GM18499 (cell line): ENCODE data around the gene ATP4B.

ENCODE experiments used
- ATAC-seq: cut with Tn5 transposase; IDR thresholded peaks from one replicate; pipeline ENCODE4 v1.9.1; 2021; ENCODE audit warnings: moderate number of reproducible peaks; ENCODE audit not compliant: insufficient read depth, unreplicated experiment

Gene ATP4B

GRCh38 chr13:113656831-113657671 lies 947 bp downstream of the ATP4B start:
- no peak for ATAC-seq

DNA sequence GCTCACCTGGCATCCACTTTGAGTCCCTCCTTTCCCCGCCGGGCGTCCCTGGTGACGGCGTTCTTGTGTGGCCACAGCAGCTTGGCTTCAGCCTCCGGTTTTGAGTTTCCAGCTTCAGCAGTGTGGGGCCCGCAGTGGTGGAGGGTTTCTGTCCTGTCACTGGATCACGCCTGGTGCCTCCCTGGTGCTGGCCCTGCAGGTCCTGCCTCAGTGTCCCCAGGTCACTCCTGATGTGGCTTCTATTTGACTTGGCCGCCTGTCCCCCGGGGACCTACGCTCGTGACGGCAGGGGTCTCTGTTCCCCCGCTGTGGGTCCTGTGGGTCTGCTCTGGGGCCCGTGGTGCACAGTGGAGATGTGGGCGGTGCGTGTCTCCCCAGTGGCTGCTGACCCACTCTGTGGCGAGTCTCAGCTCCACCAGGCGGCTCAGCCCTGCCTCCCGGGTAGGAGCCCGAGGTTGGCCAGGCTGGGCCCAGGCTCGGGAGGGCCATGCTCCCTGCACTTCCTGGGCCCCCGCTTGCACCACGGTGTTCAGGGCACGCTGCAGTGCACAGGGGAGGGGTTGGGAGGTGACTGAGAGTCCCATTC lies 1.9 kb downstream of the ATP4B start:
- ATAC-seq = no peak

- ATAC-seq = no peak
Measured at GRCh38 chr13:113655346-113656002, 2.5 kb downstream of the ATP4B start.

GRCh38 chr13:113654591-113655345 lies 3.2 kb downstream of the ATP4B start:
- no peak for ATAC-seq

GRCh38 chr13:113654175-113654560 lies 3.8 kb downstream of the ATP4B start:
- no peak for ATAC-seq

- no peak for ATAC-seq
Measured at GRCh38 chr13:113653264-113654174, 4.5 kb downstream of the ATP4B start.

- no peak for ATAC-seq
Measured at GRCh38 chr13:113652404-113653263, 5.4 kb downstream of the ATP4B start.

- no peak for ATAC-seq
Measured at GRCh38 chr13:113651511-113652403, 6.2 kb downstream of the ATP4B start.

GRCh38 chr13:113650731-113651148 lies 7.3 kb downstream of the ATP4B start:
- no peak for ATAC-seq

DNA sequence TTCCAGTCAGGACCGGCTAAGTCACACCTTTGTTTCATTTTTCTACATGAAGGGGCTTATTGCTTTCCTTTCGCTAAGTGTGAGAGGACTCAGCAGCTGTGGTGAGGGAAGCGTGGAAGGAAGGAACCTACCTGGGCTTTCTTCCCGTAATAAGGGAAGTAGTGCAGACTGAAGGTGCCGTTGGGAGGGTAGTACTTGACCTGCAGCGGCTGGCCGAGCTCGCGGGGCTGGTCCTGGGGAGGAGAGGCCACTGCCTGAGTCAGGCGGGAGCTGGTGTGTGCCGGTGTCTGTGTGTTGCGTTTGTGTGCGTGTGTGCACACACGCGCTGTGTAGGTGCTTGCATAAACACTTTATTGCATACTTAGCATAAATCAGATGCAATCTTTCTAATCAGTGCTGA lies 7.7 kb downstream of the ATP4B start:
- no peak for ATAC-seq

DNA sequence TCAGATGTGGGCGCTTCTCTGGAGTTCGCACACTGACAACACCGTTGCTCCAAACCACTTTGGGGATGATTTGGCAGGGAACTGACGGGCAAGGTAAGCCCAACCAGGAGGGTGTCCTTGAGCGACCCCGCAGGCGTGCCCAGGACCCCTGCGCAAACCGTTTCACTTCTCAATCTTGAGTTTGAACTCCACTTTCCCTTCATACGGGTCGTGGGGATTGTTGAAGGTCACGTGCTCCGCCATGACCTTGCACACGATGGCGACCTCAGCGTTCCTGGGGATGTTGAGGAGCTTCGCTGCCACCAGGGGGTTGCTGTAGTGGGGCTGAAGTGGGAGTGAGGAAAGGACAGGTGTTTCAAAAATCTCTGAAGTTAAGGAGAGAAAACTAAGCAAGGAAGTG lies 8.8 kb downstream of the ATP4B start:
- ATAC-seq = no peak

GRCh38 chr13:113648216-113648610 lies 9.8 kb downstream of the ATP4B start:
- no peak for ATAC-seq

DNA sequence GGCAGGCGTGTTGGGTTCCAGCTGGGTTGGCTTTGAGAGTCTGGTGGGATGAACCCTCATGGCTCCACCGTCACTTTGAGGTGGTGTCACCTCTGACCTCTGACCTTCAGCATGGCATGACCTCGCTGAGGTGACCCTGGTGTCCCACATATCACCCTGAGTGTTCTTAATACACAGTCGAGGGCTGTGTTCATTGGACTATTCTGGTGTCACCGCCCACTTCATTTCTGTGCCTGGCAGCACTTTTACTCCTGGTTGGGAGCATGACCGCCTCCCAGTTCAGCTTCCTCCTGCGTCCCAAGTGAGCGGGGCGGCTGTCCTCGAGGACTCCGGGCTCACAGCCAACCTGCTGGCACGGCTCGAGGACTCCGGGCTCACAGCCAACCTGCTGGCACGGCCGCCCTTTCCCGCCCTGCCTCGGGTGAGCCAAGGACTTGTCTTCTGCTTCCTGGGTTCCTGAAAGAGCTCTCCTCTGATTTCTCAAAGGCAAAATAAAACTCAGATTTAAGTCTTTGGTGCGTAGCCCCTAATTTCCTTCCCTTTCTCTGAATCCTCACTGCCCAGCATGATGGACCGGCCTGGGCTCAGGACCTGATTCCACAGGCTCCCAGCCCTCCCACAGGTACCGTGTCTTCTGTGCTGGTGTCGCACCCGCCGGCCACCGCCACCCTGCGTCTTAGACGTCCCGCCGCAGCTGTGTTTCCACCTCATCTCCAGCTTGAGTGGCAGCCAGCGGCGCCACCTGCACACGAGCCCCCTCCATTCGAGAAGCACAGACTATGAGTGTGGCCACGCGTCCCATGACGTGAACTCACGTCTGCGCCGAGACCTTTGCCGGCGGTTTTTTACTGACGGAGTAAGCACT lies 10.4 kb downstream of the ATP4B start:
- ATAC-seq = no peak

- no peak for ATAC-seq
Measured at GRCh38 chr13:113646921-113647340, 11.1 kb downstream of the ATP4B start.

GRCh38 chr13:113646376-113646775 lies 11.6 kb downstream of the ATP4B start:
- no peak for ATAC-seq

DNA sequence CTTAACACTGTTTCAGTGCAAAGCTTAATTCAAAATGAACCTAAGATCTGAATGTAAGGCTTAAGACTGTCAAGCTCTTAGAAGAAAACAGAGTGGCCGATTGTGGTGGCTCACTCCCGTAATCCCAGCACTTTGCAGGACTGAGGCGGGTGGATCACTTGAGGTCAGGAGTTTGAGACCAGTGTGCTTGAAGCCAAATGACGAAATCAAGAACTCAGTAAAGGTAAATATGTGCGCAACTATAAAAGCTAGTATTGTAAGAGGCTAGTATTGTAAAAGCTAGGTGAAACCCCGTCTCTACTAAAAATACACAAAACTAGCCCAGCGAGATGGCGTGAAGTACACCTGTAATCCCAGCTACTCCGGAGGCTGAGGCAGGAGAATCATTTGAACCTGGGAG lies 12.7 kb downstream of the ATP4B start:
- no peak for ATAC-seq

DNA sequence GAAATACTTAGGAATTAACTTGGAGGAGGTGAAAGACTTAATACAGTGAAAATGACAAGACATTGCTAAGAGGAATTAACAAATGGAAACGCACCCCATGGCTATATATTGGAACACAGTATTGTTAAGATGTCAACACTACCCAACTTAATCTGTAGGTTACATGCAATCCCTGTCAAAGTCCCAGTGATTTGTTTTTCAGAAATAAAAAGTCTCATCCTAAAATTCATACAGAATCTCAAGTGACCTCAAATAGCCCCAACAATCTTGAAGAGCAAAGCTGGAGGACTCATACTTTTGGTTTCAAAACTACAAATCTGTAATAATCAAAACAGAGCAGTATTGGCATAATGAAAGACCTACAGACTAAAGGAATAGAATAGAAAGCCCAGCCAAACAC lies 13.2 kb downstream of the ATP4B start:
- no peak for ATAC-seq
